GM15510 (cell line): ENCODE measurements around the gene PRKCE.

ENCODE experiments used
- POLR2A ChIP-seq: IDR thresholded peaks from 3 replicates; pipeline ENCODE4 v1.6.1; 2011; ENCODE audit warnings: borderline replicate concordance; ENCODE audit not compliant: insufficient read length; ENCODE audit errors: extremely low read depth

PRKCE gene

DNA sequence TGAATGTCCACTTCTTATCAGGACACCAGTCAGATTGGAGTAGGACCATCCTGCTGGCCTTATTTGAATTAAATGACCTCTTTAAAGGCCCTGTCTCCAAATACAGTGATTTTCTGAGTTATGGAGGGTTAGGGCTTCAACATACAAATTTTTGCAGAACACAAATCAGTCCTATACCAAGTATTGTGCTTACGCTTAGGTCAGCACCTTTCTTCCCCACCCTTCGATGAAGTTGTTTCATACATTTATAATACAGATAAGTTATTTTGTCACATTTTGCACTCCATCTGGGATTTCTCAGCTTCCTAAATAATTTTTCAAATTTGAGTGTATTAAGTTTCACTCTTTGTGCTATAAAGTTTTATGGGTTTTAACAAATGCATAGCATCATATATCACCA, 455.2 kb downstream of the PRKCE start:
- no peak for TF ChIP-seq POLR2A

DNA sequence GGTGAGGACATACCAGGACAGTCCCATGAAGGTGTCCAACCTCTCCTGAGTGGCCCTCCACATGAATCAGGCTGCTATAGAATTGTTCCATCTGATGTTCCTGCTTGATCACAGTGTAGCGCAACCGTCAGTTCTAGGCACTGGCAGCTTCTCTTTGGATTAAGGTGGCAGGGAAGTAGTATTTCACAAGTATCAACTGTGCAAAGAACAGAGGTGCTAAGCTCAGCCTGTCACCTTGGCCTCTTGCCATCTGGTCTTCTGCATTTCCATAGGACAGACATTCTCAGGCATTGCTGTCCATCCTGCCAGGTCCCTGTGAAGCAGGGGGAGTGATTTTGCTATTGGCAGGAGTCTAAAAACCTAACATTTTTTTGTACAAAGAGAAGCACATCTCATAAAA, 463.5 kb downstream of the PRKCE start:
- no peak for TF ChIP-seq POLR2A

DNA sequence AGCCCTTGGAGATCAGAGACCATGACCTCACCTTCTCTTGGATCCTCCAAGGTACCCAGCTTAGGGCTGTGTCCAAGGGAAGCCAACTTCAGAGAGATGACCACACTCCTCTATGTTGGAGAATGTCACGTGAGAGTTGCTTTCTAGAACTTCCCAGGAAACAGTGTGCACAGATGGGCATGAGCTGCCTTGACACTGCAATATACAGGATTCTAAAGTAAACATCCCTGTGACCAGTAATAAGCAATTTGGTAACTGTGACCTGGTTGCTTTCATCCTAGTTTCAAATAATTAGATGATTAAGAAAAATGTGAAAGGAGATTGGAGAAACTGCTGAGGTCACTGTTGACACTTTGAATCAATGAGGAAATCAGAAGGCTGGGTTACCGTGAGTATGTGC, 464.7 kb downstream of the PRKCE start:
- no peak for TF ChIP-seq POLR2A

DNA sequence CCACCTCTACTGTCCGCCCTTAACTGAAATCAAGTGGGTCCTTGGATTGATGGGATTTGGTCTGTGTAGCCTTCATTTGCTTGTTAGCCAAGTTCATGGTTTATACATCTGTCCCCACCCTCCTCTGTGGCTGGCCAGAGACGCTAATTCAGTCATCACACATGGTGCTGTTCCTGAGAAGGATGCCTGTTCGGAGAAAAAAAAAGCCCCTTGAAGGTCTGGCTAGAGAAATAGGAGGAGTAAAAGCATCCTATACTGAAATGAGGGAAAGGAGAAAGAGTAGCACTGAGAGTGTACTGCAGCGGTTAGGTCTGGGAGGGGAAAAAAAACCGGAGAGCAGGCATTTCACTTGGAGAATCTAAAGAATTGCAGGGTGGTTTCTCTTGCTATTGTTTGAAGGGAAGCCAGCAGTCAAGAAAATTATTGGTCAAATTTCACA, 465.1 kb downstream of the PRKCE start:
- no peak for TF ChIP-seq POLR2A

DNA sequence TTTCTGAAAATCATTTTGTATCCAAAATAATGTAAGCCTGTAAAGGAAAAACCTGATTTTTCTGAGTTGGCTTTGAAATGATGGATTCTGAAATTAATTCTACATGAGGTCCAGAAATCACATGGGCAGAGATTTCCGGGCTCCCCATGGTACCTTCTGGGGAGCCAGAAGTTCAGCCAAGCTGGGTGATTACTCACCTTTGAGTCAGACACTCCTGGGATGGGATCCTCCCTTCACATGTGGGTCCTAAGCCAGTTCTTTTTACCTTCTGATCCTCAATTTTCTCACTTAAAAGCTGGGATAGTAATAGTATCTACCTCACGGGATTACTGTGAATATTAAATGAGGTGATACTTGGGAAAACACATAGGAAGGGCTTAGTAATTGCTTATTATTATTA, 465.9 kb downstream of the PRKCE start:
- no peak for TF ChIP-seq POLR2A

DNA sequence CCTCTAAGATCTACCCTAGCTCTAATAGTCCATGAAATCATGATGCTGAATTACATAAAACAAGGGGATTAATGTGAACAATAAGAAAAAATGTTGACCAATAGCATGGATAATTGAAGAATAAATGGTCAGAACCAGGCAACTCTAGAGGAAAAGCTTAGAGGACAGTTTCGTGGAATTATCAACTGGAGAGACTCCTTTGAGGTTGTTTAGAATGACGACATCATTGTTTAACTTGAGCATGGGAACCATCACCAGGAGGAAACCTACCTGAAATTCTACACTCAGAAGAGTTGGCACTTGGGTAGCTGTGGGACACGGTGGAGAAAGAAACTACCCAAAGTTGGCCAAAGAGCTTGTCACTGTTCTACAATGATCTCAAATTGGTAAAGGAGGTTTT, 466.5 kb downstream of the PRKCE start:
- TF ChIP-seq POLR2A, result no peak

DNA sequence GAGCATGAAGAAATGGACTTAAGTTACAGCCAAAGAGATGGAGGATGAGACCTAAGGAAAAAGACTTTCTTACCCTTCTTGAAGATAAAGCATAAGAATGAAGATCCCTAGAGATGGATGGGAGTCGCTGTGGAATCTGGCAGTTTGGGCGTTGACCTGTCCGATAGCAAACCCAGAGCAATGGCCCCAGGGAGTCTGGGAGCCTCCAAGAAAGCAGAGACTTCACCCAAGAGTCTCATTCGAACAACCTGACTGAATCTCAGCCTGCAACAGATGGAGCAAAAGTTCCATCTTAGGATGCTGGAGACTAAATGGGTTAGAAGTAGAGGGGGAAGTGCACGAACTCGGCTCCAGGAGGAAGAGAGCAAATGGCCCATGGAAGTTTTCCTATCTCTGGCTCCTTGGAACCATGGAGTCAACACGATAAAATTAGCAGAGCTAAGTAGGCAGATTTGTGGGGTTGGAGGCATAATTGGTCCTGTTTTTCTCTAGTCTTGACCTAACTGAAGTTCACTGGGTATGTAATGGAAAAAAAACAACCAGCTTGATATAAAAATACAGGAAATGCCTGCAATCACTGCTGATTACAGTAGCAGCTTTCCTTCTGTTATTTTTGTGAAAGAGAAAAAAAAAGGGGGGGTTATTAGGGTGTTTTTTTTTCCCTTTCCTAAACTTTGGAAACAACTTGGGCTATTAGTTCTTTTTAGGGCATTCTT, 467.3 kb downstream of the PRKCE start:
- TF ChIP-seq POLR2A, result no peak

DNA sequence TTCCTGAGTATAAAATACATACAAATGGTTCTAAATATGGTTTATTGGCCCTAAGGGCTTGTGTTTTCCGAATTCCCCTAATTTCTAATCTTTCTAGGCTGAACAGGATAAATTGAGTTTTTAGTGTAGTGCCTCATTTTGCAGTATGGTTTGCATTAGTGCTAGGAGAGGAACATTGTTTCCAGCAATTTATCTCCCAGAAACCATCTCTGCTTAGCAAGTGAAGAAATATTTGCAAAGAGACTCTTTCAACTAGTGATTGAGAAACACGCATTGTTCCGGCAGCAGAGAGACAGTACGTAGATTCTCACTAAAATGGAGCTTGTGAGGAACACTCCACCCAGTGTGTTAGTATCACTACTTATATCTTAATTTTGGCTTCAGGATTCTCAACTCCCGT, 468.0 kb downstream of the PRKCE start:
- no peak for TF ChIP-seq POLR2A

DNA sequence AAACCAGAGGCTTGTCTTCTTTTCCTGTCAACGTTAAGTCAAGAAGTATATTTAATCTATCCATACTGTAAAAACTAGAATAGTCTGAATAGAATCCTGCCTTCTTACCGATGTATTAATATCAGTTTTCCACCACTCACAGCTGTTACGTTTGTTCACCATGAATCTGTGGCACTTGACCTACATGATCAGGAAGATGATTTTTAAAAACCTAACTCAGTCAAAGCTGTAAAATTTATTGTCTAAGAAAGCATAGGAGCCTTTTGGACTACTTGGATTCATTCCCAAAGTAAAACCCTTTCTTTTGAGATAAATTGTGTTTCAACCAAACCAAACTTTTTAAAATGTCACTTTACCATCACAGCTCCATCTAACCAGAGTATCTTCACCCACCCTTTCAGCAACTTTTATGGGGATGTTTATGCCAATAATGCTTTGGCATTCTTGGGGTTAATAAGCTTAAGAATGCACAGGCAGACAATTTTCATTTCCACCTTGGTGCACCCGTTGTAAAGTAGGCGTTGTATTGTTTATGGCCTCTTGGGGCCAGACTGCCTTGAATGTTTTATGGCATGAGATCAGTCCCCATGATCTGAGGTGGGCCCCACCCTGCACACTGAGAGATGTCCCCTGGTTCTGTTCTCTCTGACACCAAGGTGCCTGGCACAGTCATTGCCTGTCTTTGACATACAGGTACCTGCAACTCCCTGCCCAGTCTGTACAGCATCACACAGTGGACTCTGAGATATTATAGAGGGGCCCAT, 469.5 kb downstream of the PRKCE start:
- no peak for TF ChIP-seq POLR2A

DNA sequence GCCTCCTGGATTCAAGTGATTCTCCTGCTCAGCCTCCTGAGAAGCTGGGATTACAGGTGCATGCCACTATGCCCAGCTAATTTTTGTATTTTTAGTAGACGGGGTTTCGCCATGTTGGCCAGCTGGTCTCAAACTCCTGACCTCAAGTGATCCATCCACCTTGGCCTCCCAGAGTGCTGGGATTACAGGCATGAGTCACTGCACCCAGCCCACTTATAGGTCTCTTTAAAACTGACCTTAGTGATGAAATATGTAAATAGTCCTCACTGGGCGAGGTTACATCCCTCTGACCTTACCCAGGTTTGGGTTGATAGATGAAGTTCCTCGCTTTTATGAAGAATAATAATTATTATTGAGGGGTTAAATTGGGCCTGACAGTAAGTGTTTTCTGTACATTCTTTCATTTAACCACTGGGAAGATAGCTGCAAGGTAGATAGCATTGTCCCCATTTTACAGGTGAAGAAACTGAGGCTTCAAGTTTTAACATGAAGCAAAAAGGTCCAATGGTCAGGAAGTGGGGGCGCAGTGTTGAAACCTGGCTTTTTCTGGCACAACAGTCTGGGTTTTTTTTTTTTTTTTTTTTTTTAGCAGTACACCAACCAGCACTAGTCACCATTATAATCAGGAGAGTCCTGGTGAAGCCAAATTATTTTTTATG, 471.0 kb downstream of the PRKCE start:
- no peak for TF ChIP-seq POLR2A

DNA sequence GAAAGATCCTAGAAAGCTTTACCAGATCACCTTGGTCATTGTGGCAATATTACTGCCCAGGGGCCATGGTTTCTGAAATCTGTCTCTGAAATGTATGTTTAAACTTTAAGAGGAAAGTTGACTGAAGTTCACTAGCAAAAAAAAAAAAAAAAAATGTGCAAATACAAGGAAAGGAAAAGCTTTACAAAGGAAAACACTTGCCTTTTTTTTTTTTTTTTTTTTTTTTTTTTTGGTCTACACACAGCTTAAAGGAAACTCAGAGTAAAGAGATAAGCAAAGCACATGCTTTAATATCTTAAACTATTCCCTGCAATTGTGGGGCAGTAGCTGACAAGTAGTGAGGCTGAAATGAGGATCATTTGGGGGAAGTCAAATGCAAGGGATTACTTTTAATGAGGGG, 471.5 kb downstream of the PRKCE start:
- TF ChIP-seq POLR2A, result no peak

DNA sequence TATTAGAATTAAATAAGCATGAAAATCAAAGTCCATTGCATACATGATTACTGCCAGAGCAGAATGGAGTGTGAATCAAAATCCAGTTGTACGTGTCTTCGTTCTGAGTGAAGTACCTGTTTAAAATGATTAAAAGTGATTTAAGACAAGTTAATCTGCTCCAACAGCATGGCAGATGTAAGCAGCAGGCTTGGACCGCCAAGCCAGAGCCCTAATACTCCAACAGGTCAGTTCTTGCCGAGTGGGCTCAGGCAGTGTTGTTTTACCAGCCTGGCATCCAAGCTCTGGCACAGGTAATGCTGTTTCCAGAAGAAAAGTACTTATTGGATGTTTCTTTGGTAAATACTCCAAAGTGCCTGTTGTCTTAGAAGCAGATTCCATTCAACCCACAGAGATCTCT, 474.3 kb downstream of the PRKCE start:
- TF ChIP-seq POLR2A, result no peak

DNA sequence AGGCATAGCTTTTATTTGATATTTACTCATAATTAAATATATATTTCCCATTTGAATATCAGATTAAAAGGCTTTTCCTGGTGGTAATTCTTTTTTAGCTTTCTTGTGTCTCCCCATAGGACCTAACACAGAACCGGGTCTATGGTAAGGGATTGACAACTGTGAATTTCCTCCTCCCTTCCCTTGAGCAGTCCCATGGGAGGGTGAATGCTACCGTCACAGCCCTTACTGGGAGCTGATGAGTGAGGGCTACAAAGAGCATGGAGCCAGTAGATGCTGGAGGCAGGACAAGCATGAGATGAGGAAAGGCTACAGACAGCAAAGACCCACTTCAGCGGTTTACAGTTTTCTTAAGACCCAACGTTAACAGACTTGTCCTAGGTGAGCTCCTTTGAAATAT, 475.1 kb downstream of the PRKCE start:
- no peak for TF ChIP-seq POLR2A

DNA sequence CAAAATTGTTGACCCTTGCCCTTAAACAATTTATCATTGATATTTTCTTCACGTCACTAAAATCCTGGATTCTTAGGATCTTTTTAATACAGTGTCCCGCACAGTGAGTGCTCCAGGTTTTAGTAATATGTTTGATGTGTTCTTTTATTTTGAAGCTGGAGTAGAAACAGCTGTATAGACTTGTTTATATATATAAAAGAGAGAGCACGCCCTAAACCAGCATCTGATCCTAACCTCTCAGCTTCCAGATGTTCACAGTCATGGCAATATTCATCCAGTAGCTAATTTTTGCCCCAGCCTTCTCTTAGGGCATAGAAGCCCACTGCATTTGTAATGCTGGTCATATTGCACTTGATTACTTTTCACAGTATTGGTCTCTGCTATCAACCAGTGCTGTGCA, 475.7 kb downstream of the PRKCE start:
- no peak for TF ChIP-seq POLR2A

DNA sequence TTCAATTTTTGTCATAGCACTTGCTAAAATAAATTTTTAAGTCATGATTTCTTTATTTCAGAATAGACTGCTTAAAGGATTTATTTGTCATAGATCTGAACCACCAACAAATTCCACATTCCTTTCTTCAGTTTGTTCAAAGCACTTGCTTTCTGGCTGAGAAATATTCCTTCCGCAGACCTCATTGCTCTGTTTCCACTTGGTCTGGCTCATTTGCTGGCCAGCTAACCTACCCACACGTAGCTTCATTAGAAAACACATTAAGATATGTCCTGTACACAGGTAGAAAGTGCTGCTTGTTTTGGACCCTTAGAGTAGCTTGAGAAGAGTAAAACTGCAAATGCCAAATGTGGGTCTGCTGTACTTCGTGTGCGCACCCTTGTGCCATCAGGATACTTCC, 479.0 kb downstream of the PRKCE start:
- TF ChIP-seq POLR2A, result no peak

DNA sequence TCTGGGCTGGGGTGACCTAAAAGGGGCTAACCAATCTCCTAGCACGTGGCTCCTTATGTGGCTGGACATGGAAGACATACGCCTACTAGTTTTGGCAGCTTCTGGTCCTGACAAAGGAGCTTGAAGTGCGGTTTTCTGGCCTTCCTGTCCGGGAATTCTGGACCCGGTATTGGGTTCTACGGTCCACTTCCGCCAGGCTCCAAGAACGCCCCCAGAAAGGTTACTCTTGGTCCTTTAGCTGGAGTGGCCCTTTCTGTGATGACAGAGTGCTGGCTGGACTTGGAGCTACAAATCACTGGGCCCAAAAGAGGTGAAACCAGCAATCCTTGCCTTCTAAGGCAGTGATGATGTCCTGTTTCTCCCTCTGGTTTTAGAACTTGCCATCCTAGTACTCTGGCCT, 481.5 kb downstream of the PRKCE start:
- TF ChIP-seq POLR2A, result no peak
